T1000 (cell line): ENCODE measurements around the gene NAV2.
A peak's percentile ranks its signal among the peaks of the same experiment; 100 is the strongest.

Experiments used
- DNase-seq: peaks from one replicate; lab custom pipeline; 2025; ENCODE audit warnings: mixed read lengths; lab: John Stamatoyannopoulos, UW

NAV2 gene

DNA sequence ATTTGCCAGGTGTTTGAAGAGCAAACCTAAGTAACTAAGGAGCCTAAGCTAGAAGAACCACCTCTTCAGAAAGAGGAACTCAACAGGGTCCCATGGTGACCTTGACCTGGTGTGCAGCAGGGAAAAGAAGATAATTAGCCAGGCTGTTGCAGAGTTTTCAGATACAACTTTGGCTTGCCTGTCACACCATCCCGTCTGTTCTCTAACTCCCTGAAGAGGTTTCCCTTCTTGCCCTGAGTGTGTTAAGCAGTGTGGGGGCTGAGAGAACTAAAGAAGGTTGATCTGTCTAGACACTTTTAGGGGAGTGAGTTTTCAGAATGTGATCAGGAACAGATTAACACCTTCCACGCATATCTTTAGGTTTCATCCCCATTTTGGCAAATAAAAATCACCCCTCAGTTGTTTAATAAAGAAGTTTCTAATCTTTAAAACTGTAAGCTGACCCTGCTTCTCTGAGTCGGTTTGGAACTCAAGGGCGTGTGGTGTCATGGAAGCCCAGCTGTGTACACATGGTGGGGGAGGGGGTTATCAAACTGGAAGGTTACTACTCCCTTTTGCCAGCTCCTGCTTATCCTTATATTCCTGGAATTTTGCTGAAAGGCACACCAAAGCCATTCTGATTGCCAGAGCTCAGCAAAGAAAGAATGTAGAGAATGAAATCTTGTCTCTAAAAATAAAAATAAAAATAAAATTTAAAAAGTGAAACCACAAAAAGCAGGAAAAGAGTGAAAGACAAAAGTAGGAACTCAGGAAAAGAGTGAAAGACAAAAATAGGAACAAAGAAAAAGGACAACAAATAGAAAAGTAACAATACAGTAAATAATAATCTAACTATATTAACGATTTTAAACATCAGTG, 377.4 kb downstream of the NAV2 start:
- no peak for DNase-seq

DNA sequence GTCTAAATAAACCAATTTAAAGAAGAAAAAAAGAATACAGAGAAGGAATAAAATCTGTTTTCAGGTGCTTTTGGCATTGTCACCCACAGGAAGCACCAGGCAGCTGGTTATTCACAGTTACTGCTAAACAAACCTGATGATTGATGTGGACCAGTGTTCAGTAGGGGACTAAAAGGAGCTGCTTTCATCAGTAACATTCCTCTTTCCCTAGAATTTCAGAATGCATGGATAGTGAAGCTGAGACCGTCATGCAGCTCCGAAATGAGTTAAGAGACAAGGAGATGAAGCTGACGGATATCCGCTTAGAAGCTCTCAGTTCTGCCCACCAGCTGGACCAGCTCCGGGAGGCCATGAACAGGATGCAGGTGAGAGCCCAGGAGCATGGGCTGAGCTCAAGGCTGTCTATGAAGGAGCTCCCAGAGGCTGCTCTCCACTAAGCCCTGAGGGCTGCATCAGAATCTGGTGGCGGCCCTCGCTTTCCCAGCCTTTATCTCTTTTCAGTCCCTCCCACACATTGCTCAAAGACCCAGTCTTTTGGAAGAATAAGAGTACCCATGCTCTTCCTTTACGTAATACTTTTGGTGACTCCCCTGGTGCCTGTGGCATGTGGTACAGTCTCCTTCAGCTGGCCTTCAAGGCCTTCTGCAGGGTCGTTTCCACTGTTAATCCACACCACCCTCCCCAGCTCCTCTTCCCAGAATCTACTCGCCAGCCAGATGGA, 378.2 kb downstream of the NAV2 start:
- no peak for DNase-seq

DNA sequence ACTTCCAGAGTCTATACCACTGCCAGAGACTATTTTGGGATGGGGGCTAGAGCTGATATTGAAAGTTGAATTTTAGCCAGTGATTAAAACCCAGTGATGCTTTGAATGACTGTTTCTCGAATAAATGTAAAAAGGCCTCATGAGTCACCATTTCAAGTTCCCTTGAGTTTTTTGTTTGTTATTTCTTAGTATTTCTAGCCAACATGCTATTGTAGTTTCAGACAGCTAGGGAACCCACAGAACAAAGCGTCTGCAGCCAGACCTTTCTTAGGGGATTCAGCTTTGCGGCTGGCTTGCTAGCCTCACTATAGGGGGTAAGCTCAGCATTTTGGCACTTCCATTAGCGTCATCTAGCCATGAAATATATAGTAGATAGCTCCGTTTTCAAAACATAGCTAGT, 381.1 kb downstream of the NAV2 start:
- no peak for DNase-seq

DNA sequence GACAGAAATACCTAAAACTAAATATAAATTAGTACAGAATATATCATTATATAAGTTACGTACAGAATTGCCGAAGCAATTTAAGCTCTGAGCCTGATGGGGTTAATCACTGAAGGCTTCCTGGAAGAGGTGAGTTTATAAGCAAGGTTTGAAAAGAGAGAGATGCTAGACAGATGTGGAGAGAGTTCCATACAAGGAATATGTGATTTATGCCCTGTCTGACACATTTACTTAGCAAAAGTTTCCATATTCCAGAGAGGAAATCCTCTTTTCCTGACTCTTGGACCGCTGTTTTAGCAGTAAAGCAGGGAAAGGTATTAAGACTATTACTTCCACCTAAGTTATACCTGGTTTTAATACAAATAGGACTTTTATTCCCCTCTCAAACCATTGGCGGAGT, 382.6 kb downstream of the NAV2 start:
- no peak for DNase-seq

DNA sequence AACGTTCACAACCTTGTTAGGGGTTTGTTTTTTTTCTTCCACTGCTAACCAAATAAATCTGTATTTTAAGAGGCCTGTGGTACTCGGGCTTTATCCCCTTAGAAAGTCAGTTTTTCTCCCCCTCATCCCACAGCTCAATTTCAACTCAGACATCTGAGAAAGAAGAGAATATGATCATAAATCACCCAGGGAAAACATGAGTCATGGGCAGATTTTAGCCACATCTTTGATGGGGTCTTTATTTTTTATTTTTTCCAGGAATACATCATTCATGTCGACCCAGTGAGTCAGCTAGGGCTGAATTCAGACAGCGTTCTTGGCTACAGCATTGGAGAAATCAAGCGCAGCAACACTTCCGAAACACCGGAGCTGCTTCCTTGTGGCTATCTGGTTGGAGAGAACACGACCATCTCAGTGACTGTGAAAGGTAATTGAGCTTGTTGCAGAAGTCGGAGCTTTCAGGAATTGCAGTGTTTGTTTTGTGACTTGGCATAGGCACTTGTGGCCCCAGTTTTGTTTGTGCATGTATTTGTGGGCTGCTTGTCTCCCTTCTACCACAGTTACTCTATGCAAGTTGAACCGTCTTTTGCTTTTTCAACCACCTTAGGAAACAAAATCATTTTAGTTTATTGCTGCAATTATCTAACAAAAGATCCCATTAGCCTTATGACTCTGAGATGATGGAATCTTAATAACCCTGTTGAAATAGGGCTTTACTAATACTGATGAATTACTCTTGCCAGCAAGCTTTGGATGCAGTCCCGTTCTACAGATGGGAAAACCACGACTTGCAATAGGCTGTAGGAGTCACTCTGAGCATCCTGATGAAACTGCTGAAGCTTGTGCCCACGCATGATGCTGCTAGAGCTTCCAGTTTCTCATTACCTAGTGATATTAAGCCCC, 384.9 kb downstream of the NAV2 start:
- peak; percentile 12 for DNase-seq

DNA sequence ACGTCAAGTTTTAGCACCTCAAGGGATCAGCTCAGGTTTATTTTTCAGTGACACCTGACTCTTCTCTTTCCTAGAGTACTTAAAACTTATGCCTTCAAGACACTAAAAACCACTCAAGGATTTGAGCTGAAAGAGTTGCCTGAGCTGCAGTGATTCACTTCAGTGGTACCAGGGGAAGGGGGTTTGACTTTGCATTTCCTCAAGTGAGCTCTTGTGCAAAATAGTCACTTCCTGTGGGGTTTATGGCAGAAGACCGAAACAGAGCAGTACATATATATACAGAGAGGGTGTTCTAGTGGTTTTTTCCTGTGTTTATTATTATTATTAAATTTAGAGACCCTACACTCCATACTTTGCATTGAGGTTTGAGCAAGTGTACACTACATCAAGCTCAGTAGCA, 386.9 kb downstream of the NAV2 start:
- DNase-seq: no peak

DNA sequence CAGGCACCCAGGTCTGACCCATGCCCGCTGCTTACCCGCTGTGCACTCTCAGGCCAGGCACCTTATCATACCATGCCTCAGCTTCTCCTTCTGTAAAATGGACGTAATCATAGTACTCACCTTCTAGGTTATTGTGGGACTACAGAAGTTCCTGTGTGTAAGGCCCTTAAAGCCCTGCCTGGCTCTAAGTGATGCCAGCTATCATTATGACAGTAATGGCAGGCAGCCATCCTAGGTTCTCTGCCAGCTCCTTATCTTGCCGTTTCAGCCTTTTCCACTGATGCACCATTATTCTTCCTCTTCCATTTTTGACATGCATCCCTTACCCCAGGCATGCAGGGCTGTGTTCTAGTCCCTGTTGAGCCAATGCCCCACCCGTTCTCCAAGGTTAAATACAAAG, 389.8 kb downstream of the NAV2 start:
- no peak for DNase-seq

DNA sequence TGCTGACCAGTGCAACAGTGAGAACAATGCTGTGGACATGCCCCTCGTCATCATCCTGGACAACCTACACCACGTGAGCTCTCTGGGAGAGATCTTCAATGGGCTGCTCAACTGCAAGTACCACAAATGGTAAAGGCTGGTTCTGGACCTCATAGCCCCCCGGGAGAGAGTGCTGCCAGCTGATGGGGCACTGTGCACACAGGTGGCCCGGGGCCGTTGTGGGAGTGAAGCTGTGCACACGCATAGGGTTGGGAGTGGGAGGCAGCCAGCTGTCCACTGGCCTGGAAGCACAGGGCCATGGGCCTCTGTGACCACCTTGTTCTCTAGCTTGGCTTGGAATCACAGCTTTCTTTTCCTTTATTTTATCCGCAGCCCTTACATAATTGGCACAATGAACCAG, 390.6 kb downstream of the NAV2 start:
- no peak for DNase-seq

DNA sequence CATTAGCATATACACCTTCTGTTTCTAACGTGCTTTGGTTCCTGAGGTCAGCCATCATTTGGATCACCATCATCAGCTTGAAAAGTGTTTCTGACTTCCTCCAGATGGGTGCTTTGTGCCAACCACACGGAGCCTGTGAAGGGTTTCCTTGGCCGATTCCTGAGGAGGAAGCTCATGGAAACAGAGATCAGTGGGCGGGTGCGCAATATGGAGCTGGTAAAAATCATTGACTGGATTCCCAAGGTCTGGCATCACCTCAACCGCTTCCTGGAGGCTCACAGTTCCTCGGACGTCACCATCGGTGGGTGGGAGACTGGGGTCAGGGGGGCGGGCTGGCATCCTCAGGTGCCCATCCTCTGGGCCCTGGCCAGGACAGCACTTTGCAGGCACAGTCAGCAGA, 392.8 kb downstream of the NAV2 start:
- DNase-seq: no peak

DNA sequence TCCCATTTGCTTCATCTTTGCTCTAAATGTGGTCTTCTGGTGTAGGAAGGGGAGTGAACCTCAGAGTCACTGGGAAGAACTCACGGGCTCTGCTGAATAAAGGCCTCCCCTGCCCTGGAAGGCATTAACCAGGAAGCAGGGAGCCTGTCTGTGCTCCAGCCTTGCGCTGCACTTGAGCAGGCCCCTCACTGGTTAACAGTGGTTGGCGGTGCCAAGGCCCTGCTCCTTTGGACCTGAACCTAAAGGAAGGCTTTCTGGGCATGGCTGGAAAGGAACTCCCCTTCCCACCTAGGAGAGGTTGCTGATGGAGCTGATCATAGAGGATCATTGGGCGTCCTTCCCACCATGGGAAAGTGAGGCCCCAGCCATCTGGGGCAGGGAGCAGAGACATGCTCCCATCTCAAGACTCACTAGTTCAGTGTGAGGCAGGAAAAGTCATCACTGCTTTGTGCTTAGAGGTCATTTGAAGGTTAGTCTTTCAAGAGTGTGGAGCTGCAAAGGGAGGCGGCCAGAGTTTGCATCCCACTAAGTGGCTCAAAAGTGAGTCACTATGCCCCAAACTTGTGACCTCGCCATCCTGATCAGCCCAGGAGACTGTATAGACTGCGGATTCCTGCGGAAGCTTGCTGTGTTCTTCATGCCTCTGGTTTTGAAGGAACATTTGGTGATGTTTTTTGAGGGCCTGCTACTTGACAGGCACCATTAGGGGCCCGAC, 397.3 kb downstream of the NAV2 start:
- DNase-seq: no peak

DNA sequence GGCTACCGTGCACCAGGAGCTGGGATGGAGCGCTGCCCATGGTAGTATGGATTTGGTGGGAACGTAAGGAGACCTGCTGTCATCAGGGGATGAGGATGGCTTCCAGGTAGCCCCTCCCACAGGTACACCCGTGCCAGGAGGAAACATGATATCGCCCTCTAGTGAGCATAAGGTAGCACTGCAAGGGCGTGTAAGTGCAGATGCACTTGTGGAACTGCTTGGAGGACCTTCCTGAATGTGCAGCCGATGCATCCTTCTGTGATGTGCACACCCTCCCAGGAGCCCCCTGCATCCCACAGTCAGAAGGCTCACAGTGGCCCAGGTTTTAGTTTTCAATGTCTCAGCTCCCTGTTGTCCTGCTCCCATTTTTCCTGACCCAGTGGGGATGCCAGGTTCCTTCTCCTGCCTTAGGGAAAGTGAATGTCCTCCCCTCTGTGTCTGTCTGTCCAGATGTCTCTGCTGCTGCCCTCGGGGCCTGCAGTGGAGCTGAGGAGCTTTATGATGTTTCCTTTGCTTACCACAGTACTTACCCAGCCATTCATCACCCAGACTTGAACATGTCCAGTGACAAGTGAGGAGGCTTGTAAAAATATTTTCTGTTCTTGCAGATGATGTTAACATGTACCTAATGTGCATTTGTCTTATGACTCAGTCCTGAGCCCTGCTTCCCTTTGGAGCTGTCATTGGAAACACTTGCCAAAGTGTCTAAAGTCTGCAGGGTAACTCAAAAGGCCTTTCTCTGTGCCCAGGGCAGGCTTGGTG, 398.5 kb downstream of the NAV2 start:
- peak; percentile 51 for DNase-seq

DNA sequence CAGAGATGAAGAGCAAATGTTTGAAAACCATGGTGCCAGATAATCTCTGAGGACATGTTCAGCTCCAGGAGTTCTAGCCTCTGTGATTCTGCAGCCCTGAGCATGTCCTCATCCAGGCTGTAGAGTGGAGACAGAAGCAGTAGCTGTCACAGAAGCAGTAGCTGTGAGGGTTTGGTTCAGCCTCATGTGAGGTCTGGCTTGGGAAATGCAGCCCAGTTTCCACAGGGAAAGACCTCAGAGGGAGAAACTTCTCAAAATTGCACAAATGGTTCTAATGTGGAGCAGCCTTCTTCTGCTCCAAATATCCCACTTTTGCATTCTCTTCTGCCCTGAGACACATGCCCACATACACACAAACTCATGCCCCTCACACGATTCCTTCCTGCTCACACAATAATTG, 399.2 kb downstream of the NAV2 start:
- no peak for DNase-seq

DNA sequence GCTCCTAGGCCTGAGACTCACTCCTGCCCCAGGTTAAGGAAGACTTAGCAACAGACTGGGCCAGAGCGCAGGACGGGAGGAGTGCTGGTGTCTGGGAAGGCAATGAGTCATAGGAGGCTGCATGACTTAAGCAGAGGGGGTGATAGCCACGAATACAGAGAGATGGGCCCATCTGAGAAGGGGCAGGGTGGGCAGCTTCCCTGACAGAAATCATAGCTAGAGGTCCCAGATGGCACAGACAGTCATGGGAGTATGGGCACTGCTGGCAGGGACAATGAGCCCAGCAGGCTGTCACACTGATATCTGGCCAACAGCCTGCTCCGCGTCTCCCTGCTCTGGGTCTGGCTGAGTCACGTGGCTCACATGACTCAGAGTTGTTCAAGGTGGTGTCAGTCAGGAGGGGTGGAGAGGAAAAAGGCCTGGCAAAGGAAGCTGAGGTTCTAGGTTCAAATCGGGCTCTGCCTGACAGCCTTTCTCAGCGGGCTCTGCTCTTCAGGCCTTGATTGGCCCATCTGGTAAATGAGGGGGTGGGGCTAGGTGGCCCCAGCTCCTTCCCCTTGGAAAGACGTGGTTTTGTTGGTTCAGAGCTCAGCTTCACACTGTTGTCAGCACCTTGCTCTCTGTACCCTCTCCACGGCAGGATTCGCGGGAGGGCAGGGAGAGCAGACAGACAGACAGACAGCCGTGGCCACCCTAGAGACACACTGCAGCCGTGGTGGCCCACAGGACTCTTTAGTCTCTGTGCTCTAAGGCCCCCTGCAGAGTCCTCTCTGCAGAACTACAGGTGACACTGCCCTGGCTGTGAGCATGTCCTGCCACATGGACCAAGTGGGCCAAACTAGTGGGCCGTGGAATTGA, 399.9 kb downstream of the NAV2 start:
- DNase-seq: peak; percentile 62

DNA sequence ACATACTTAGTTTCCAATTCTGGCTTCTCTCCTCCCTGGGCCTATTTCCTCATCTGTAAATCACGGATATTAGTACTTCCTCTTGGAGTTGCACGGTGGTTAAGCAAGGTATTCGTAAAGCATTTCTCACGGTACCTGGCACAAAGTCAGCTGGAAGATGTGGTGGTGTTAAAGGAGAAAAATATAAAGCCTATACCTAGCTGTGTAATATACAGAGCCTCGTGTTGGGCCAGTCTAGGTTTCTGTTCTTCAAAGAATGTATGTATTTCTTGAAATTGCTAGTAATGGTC, 400.5 kb downstream of the NAV2 start:
- no peak for DNase-seq

DNA sequence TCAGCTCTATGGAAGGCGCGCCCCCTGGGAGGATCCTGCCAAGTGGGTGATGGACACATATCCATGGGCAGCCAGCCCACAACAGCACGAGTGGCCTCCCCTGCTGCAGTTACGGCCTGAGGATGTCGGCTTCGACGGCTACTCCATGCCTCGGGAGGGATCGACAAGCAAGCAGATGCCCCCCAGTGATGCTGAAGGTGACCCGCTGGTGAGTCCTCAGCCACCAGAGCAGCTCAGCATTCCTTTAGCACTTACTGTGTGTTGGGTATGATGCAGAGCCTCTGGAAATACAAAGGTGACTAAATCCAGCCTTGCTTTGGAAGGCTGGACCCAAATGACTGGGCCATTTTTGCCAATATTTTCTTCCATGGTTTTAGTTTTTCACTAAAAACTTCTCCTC, 402.0 kb downstream of the NAV2 start:
- peak; percentile 12 for DNase-seq

DNA sequence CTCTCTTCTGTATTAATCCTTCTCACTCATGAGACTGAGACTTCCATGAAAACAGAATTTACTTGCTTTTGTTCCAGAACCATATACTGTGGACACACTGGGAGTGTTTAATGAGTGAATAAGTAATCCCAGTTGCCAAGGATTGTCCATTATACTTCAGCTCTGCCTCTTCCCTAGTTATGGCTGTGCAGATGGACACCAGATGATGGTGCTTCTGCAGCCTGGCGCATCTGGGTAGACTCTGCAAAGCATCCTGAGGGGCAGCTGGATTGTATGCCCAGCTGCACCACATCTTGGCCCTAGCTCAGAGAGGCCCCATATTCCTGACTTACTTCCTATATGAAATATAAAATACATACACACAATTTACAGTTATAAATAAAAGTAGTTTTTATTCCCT, 404.2 kb downstream of the NAV2 start:
- DNase-seq: no peak

DNA sequence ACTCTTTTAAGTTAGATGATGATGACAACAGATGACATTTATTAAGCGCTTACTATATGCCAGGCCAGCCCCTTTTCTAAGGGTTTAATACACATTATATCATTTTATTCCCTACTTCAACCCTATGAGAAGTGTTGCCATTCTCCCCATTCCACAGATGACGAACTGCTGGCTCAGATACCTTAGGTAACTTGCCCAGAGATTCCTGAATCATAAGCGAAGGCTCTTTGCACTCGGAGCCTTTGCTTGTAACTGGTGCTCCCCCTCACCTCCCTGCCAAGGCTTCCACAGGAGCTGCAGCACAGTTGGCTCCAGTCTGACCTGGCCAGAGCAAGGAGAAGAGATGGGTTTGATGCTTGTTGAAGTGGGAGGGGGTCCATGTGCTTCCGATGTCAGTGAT, 404.7 kb downstream of the NAV2 start:
- DNase-seq: no peak

DNA sequence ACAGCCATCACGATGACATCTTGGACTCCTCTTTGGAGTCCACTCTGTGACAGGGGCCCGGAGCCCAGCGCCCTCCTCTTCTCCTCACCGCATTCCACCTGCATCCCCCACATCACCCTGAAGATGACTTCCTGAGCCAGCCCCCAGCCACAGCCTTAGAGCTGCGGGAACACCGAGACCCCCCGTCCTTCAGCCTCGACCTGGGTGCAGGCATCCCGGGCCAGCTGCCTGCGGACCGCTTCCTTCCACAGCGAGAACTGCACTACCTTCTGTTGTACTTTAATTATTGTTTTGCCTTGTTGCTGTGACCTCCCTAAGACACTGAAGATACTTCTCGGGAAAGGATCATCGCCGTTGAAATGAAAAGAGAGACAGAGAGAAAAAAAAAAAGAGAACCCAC, 405.6 kb downstream of the NAV2 start:
- no peak for DNase-seq

DNA sequence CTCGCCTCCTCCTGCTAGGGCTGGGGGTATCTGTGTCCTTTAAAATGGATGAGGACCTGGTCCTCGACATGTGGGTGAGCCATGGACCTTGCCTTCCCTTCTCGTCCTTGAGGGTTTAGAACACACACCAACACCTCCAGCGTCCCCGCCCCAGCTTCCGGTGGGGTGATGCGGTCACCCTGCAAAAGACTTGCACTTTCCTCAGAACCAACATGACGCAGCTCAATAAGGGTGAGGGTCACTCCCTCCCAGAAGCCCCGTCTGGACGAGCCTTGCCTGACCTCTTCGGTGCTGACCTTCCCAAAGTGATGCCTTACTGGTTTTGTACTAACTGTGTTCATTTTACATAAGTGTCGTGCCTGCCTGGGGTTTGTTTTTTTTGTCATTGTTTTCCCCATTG, 406.7 kb downstream of the NAV2 start:
- no peak for DNase-seq

DNA sequence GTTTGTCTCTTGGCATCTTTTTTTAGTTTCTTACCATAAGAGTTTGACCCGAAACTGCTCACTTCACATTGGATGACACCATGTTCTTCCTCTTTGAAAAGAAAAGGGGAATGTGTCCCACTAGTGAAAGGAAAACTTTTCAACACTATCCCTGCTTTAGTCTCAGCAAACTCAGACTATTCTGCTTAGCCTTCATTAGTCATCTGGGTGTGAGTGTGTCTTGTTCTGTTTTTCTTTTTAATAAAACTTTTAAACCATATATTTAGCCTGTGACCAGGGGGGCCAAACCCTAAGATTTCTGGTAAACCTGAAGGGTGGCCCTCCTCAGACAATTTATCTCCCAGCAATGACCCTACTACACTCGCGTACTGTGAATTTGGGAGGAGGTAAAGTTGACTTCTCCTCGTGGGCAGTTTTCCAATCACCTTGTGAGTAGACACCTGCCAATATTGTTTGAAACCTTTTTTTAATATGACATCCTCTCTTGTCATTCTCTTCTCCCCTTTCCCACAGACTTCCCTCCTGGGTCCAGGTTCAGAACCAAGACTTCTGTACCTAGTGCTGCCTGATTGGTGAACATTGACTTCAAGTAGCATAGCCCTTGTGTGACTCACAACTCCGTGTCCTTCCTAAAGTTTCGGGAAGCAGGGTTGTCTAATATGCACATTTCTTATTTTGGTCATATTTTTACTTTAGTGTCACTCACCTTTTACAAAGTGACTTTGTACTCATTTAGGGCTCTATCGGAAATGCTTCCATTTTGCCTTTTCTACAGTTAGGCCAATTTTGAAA, 407.7 kb downstream of the NAV2 start:
- DNase-seq: no peak
